IPS-15b (cell line): ENCODE measurements around the gene ATXN1L.
A peak's percentile ranks its signal among the peaks of the same experiment; 100 is the strongest.
"Not testable (repeated sequence)": the region's sequence is repeated elsewhere in the genome, so short reads cannot be mapped to it uniquely, and the experiment has no call there.

ENCODE experiments used
- H3K27me3 ChIP-seq: one replicate; pipeline ENCODE4 v1.6.1; 2013; ENCODE audit warnings: low read length; ENCODE audit not compliant: control insufficient read depth, insufficient read depth
- H3K36me3 ChIP-seq: one replicate; pipeline ENCODE4 v1.6.1; 2013; ENCODE audit warnings: low read length; ENCODE audit not compliant: control insufficient read depth, insufficient read depth
- H3K4me1 ChIP-seq: one replicate; pipeline ENCODE4 v1.6.1; 2013; ENCODE audit warnings: mild to moderate bottlenecking, low read length; ENCODE audit not compliant: control insufficient read depth, insufficient read depth
- H3K4me3 ChIP-seq: one replicate; pipeline ENCODE4 v1.5.1; 2013; ENCODE audit warnings: low read depth, low read length
- H3K9ac ChIP-seq: one replicate; pipeline ENCODE4 v1.6.1; 2013; ENCODE audit warnings: low read depth, mild to moderate bottlenecking, low read length
- H3K9me3 ChIP-seq: one replicate; pipeline ENCODE4 v1.6.1; 2013; ENCODE audit warnings: mild to moderate bottlenecking, low read length; ENCODE audit not compliant: control insufficient read depth, insufficient read depth

Gene ATXN1L, protein sequence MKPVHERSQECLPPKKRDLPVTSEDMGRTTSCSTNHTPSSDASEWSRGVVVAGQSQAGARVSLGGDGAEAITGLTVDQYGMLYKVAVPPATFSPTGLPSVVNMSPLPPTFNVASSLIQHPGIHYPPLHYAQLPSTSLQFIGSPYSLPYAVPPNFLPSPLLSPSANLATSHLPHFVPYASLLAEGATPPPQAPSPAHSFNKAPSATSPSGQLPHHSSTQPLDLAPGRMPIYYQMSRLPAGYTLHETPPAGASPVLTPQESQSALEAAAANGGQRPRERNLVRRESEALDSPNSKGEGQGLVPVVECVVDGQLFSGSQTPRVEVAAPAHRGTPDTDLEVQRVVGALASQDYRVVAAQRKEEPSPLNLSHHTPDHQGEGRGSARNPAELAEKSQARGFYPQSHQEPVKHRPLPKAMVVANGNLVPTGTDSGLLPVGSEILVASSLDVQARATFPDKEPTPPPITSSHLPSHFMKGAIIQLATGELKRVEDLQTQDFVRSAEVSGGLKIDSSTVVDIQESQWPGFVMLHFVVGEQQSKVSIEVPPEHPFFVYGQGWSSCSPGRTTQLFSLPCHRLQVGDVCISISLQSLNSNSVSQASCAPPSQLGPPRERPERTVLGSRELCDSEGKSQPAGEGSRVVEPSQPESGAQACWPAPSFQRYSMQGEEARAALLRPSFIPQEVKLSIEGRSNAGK

DNA sequence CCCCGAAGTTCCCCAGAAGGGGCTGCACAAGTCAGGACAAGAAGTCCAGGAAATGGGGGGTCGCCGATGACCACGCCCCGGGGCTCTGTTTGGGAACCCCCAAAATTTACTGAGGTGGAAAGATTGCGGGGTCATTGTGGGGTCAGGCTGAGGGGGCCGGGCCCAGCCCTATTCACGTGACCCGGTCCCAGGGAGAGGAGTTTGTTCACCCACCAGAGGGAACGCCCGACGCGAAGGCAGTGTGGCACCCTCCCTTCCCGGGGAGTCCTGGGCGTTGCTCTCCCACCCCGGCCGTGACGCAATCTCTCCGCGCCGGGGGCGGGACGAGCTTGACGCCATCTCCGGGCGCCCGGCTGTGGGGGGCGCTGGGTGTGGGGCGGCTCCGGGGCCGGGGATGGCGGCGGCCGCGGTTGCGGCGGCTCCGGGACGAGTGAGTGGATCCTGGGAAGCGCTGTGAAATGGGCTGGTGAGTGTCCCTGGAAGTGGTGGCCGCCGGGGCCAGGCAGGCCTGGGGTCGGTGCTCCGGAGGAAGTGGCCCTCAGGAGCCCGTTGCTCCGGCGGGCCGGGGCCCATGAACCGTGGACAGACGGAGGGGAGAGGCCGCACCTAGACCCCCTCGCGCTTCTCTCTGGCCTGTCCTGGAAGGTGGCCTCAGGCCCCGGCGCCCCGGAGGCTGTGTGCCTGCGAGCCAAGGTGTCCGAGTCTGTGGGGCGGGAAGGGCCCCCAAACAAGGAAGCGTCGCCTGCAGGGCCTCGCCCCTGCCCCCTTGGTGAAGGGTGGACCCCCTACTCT is at the start of gene ATXN1L:
ATXN1L (plus strand) TSS at position 338 of the 792 bp plus-strand sequence. CDS start 3,765 bp downstream, outside the sequence.
- Histone ChIP-seq H3K9ac (peak within 1 kb of the TSS; percentile 91), H3K9me3 (no peaks in the 10 kb centered on the region), H3K36me3 (peaks cover 16% of the 10 kb centered on the region), H3K4me3 (peak within 1 kb of the TSS; percentile 95), H3K4me1 (peaks cover 3% of the 10 kb centered on the region), H3K27me3 (no peaks in the 10 kb centered on the region)

DNA sequence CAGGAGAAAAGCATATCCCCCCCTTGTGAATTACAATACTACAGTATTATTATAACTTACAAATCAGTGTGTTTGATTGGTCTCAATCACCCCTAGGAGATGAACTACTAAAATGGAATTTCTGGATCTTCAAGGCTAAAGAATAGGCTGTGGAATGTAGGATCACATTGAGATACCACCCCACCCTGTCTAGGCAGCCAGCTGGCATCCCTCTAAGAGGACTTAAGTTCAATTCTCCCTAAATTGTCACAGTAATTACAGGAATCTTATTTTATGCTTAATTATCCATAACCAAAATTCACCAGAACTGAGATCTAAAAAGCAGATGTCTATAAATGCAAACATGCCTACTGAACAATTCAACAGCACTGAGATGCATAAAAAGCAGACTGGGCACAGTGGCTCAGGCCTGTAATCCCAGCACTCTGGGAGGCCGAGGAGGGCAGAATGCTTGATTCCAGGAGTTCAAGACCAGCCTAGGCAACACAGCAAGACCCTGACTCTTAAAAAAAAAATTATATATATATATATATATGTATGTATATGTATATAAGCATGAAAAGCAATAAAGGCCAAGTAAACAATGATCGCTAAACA is 49.2 kb upstream of the ATXN1L start:
- Histone ChIP-seq H3K36me3 (no peaks in the 10 kb centered on the region), H3K4me3 (no peak overlapping the region), H3K27me3 (no peaks in the 10 kb centered on the region), H3K9ac (no peak overlapping the region), H3K4me1 (no peaks in the 10 kb centered on the region), H3K9me3 (no peaks in the 10 kb centered on the region)

DNA sequence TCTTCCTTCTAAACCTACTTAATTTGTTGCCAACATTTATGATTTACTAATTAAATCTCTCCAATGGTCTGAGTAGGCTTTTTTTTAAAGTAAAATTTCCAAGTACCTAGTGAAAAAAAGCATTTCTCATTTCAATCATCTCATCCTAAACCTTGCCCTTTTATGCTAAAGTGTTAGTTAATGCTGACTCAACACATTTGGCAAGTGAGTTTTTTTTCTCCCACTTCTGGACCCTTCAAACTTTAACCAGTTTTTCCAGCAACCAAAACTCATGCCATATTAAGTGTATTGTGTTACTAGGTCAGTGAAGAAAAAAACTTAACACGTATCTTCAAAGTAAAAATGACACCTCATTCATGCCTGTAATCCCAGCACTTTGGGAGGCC is 42.5 kb upstream of the ATXN1L start:
- H3K9me3 ChIP-seq = no peaks in the 10 kb centered on the region
- H3K9ac ChIP-seq = no peak overlapping the region
- H3K4me3 ChIP-seq = no peak overlapping the region
- no peaks in the 10 kb centered on the region for H3K4me1 ChIP-seq
- no peaks in the 10 kb centered on the region for H3K36me3 ChIP-seq
- no peaks in the 10 kb centered on the region for H3K27me3 ChIP-seq

DNA sequence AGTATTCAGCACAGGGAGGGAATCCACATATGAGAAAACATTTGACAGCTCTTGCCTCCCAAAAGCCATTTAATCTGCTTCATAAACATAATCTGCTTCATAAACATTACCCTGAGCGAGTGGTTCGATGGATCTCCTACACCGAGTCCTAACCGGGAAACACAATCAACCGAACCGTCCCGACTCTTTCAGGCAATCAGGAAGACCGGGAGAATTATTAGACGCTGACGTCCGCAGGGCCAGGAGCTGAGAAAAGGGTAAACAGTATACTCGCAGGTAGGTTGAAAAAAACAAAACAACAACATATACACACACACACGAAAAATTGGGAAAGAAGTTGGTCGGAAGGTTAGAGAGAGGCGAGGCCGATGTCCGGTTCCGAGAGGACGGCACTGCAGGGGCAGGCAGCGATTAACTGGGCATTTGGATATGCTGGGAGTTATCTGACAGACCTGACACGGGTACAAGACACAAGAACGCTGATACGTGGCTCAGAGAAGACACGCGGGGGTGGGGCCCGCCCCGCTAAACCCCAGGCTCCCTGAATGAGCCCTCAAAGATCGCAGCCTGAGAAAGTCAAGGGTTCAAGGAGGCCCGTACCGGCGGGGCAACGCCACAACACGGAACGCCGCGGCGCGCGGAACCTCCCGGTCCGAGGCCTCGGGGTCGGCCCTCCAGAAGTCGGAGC is 37.7 kb upstream of the ATXN1L start:
- no peaks in the 10 kb centered on the region for H3K36me3 ChIP-seq
- no peaks in the 10 kb centered on the region for H3K4me1 ChIP-seq
- no peaks in the 10 kb centered on the region for H3K27me3 ChIP-seq
- H3K4me3 ChIP-seq = peak overlapping the region; percentile 100
- H3K9me3 ChIP-seq = no peaks in the 10 kb centered on the region
- peak overlapping the region; percentile 100 for H3K9ac ChIP-seq

DNA sequence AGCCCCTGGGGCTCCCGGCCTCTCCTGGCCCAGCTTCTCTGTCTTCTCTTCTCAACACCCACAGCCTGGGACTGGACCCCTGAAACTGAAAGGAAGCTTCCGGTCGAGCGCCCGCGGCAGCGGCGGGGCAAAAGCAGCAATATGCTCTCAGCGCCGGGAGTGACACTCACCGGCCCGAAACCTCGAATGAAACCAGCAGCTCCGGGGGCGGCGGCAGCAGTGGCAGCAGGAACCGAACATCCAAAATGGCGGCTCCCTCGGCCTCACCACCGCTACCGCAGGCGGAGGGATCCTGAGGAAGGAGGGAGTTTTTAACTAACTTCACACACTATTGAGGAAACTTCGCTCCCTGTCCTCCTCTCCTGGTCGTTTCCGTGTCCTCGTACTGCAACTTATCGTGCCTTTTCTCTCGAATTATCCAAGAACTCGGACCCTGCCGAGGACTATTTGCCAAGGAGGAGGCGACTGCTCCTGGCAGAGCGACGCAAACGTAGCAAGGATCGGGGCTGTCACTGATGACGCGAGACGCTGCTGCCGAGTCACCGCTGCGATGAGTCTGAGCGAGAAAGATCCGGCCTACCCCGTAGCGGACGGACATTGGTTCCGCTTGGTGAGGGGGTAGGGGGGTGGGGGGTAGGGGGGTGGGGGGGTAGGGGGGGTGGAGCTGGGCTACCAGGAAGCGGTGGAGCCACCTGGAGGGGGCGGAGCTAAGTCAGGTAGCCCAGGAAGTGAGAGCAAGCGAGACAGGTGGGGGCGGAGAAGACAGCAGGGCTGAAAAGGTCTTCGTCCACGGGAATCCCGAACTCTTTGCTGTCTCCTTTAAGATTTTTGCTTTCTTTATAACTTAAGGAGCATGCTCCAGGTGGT is 37.0 kb upstream of the ATXN1L start, which contains the start of gene AP1G1:
AP1G1 (minus strand) TSS at position 242 of the 867 bp plus-strand sequence. CDS start 19,355 bp downstream, outside the sequence.
- no peaks in the 10 kb centered on the region for H3K27me3 ChIP-seq
- no peaks in the 10 kb centered on the region for H3K9me3 ChIP-seq
- H3K4me1 ChIP-seq = no peaks in the 10 kb centered on the region
- H3K4me3 ChIP-seq = peak within 1 kb of the TSS; percentile 100
- H3K36me3 ChIP-seq = no peaks in the 10 kb centered on the region
- H3K9ac ChIP-seq = peak within 1 kb of the TSS; percentile 100

DNA sequence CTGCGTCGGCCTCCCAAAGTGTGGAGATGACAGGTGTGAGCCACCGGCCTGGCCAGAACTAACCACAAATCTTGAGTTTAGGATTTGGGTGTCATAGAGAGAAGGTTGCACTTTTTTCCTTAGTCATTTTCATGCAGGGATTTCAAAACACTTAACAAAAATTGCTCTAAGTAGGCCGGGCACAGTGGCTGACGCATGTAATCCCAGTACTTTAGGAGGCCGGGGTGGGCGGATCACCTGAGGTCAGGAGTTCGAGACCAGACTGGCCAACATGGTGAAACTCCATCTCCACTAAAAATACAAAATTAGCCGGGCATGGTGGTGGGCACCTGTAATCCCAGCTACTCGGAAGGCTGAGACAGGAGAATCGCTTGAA is 35.6 kb upstream of the ATXN1L start:
- not testable (repeated sequence) for H3K9ac ChIP-seq, H3K9me3 ChIP-seq, H3K4me1 ChIP-seq, H3K36me3 ChIP-seq, H3K27me3 ChIP-seq, H3K4me3 ChIP-seq

DNA sequence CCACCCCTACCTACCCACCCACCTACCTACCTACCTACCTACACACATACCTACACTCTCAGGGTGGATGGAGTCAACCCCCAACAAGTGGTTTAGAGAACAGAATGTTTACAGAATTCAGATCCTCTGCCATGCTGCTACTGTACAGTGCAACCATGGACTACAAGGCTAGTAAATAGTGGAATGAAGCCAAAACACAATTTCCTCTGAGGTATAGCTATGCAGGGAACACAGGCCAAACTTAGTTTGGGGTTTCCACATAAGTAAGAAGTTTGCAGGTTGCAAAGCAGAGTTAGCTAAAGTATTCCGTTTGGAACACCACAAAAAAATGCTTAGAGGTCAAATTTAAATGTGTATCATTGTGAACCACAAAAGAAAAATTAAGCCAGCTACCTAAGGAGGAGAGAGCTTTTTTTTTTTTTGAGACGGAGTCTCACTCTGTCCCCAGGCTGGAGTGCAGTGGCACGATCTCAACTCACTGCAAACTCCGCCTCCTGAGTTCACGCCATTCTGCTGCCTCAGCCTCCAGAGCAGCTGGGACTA is 34.4 kb upstream of the ATXN1L start:
- no peaks in the 10 kb centered on the region for H3K9me3 ChIP-seq
- H3K9ac ChIP-seq = no peak overlapping the region
- H3K4me3 ChIP-seq = no peak overlapping the region
- no peaks in the 10 kb centered on the region for H3K27me3 ChIP-seq
- no peaks in the 10 kb centered on the region for H3K4me1 ChIP-seq
- H3K36me3 ChIP-seq = no peaks in the 10 kb centered on the region

DNA sequence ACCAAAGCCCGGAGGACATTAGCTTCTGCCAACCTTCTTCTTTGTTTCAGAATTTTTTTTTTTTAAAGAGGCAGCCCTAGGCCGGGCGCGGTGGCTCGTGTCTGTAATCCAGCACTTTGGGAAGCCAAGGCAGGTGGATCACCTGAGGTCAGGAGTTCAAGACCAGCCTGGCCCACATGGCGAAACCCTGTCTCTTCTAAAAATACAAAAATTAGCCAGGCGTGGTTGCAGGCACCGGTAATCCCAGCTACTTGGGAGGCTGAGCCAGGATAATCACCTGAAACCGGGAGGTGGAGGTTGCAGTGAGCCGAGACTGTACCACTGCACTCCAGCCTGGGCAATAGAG is 28.6 kb upstream of the ATXN1L start:
- H3K4me3 ChIP-seq, H3K27me3 ChIP-seq, H3K36me3 ChIP-seq, H3K9ac ChIP-seq, H3K9me3 ChIP-seq, H3K4me1 ChIP-seq: not testable (repeated sequence)

DNA sequence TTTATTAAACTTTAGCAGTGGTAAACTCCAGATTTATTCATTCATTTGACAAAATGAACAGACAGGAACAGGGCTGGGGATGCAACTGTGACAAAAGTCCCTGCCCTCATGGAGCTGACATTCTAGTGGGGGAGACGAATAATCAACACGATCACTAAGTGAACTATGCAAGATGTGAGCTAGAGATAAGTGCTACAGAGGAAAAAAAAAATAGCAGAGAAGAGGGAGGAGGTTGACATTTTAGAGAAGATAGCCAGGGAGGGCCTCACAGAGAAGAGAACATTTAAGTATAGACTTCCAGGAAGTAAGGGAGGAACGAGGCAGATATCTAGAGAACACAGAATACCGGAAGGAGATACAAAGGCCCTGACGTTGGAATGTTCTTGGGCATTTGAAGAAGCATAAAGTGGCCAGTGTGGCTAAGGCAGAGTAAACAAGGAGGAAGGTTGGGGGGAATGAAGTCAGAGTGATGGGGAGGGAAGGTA is 19.2 kb upstream of the ATXN1L start:
- H3K9me3 ChIP-seq = no peaks in the 10 kb centered on the region
- H3K4me3 ChIP-seq = no peak overlapping the region
- no peak overlapping the region for H3K9ac ChIP-seq
- H3K27me3 ChIP-seq = no peaks in the 10 kb centered on the region
- no peaks in the 10 kb centered on the region for H3K4me1 ChIP-seq
- H3K36me3 ChIP-seq = no peaks in the 10 kb centered on the region

DNA sequence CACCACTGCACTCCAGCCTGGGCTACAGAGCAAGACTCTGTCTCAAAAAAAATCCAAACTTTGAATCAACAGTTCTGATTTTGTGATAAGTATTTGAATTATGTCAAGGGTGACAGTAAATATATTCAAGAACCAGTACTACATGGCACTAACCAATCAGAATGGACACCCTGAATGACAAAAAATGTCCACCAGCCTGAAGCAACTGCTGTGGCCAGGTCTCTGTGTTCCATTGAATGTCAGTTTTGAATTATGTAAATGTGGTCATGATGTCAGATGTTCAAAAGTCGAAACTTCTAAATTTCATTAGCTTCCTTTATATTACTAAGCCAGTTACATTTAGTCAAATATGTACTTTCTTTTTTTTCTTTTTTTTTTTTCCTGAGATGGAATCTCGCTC is 15.4 kb upstream of the ATXN1L start:
- H3K4me1 ChIP-seq = no peaks in the 10 kb centered on the region
- H3K9me3 ChIP-seq = no peaks in the 10 kb centered on the region
- H3K36me3 ChIP-seq = no peaks in the 10 kb centered on the region
- no peak overlapping the region for H3K9ac ChIP-seq
- no peak overlapping the region for H3K4me3 ChIP-seq
- no peaks in the 10 kb centered on the region for H3K27me3 ChIP-seq
